H9 (cell line): ENCODE measurements around the gene HIC1. TPM values are rescaled to one million over a fixed set of nuclear protein-coding genes. Genes with fewer than 3 reads are reported as not detected.
A peak's percentile ranks its signal among the peaks of the same experiment; 100 is the strongest.

Experiments used
- DNase-seq: peaks from one replicate; pipeline ENCODE4 v3.0.0-alpha.2; 2017
- H2AFZ ChIP-seq: one replicate; pipeline ENCODE4 v1.6.1; 2013; ENCODE audit warnings: mild to moderate bottlenecking, low read length, control low read depth, moderate library complexity
- H2AK5ac ChIP-seq: 2 replicates; pipeline ENCODE4 v1.6.1; 2013; ENCODE audit warnings: low read length, control low read depth, mixed read lengths; ENCODE audit not compliant: insufficient read length
- H2BK120ac ChIP-seq: one replicate; pipeline ENCODE4 v1.6.1; 2013; ENCODE audit warnings: low read depth, mild to moderate bottlenecking, low read length, control low read depth, inconsistent platforms; ENCODE audit not compliant: poor library complexity, severe bottlenecking
- H2BK12ac ChIP-seq: 2 replicates; pipeline ENCODE4 v1.6.1; 2013; ENCODE audit warnings: low read length, control low read depth, mixed read lengths, low read depth; ENCODE audit not compliant: insufficient read length
- H2BK15ac ChIP-seq: 2 replicates; pipeline ENCODE4 v1.6.1; 2013; ENCODE audit warnings: low read depth, low read length, control low read depth
- H2BK20ac ChIP-seq: one replicate; pipeline ENCODE4 v1.6.1; 2013; ENCODE audit warnings: low read depth, mild to moderate bottlenecking, low read length, control low read depth, inconsistent platforms; ENCODE audit not compliant: poor library complexity, severe bottlenecking
- H2BK5ac ChIP-seq: 2 replicates; pipeline ENCODE4 v1.6.1; 2013; ENCODE audit warnings: low read length, control low read depth, mixed read lengths; ENCODE audit not compliant: insufficient read length
- H3K14ac ChIP-seq: 2 replicates; pipeline ENCODE4 v1.6.1; 2013; ENCODE audit warnings: low read length, control low read depth; ENCODE audit not compliant: insufficient read depth
- H3K18ac ChIP-seq: 2 replicates; pipeline ENCODE4 v1.6.1; 2013; ENCODE audit warnings: low read depth, mild to moderate bottlenecking, mixed read lengths, low read length, control low read depth; ENCODE audit not compliant: insufficient read length
- H3K23ac ChIP-seq: 2 replicates; pipeline ENCODE4 v1.6.1; 2013; ENCODE audit warnings: low read length, control low read depth, mixed read lengths, low read depth; ENCODE audit not compliant: insufficient read length
- H3K23me2 ChIP-seq: 2 replicates; pipeline ENCODE4 v1.6.1; 2013; ENCODE audit warnings: low read depth, mild to moderate bottlenecking, mixed read lengths, low read length, control low read depth; ENCODE audit not compliant: insufficient read length, poor library complexity, severe bottlenecking
- H3K27ac ChIP-seq: 2 replicates; pipeline ENCODE4 v1.5.1; 2013; ENCODE audit warnings: low read length, control low read depth, mixed read lengths, low read depth; ENCODE audit not compliant: insufficient read length
- H3K27me3 ChIP-seq: 2 replicates; pipeline ENCODE4 v1.6.1; 2013; ENCODE audit warnings: low read length, control low read depth, inconsistent platforms; ENCODE audit not compliant: insufficient read depth
- H3K4ac ChIP-seq: 2 replicates; pipeline ENCODE4 v1.6.1; 2013; ENCODE audit warnings: low read depth, mild to moderate bottlenecking, control low read depth, inconsistent platforms, low read length, moderate library complexity
- H3K4me1 ChIP-seq: 2 replicates; pipeline ENCODE4 v1.6.1; 2013; ENCODE audit warnings: low read length, control low read depth, inconsistent platforms; ENCODE audit not compliant: insufficient read depth
- H3K4me2 ChIP-seq: 2 replicates; pipeline ENCODE4 v1.6.1; 2013; ENCODE audit warnings: low read length, control low read depth, mixed read lengths; ENCODE audit not compliant: insufficient read length, insufficient read depth
- H3K56ac ChIP-seq: 2 replicates; pipeline ENCODE4 v1.6.1; 2013; ENCODE audit warnings: low read depth, mild to moderate bottlenecking, mixed read lengths, low read length, control low read depth; ENCODE audit not compliant: insufficient read length
- H3K79me1 ChIP-seq: 2 replicates; pipeline ENCODE4 v1.6.1; 2013; ENCODE audit warnings: low read depth, mild to moderate bottlenecking, moderate library complexity, low read length, control low read depth, inconsistent platforms; ENCODE audit not compliant: insufficient read depth, poor library complexity, severe bottlenecking
- H3K79me2 ChIP-seq: 2 replicates; pipeline ENCODE4 v1.6.1; 2013; ENCODE audit warnings: low read length, control low read depth, inconsistent platforms; ENCODE audit not compliant: insufficient read depth
- H3K9ac ChIP-seq: 2 replicates; pipeline ENCODE4 v1.6.1; 2013; ENCODE audit warnings: low read length, control low read depth, mixed read lengths; ENCODE audit not compliant: insufficient read length; ENCODE audit errors: extremely low read depth
- H3K9me3 ChIP-seq: one replicate; pipeline ENCODE4 v1.6.1; 2013; ENCODE audit warnings: low read depth, low read length, inconsistent platforms; ENCODE audit not compliant: control insufficient read depth
- H3T11ph ChIP-seq: one replicate; pipeline ENCODE4 v1.6.1; 2013; ENCODE audit warnings: mild to moderate bottlenecking, low read length, control low read depth, inconsistent platforms
- H4K20me1 ChIP-seq: one replicate; pipeline ENCODE4 v1.6.1; 2013; ENCODE audit not compliant: control insufficient read depth, insufficient read length, insufficient read depth
- H4K5ac ChIP-seq: 2 replicates; pipeline ENCODE4 v1.6.1; 2013; ENCODE audit warnings: low read depth, mild to moderate bottlenecking, mixed read lengths, low read length, control low read depth; ENCODE audit not compliant: insufficient read length
- H4K8ac ChIP-seq: replicated peaks from 2 replicates; pipeline ENCODE4 v1.6.1; 2013; ENCODE audit warnings: low read length, control low read depth, mixed read lengths, low read depth; ENCODE audit not compliant: insufficient read length
- H4K91ac ChIP-seq: 2 replicates; pipeline ENCODE4 v1.6.1; 2013; ENCODE audit warnings: low read depth, mild to moderate bottlenecking, moderate library complexity, mixed read lengths, low read length, control low read depth; ENCODE audit not compliant: insufficient read length
- H3K27ac Mint-ChIP-seq, 3 experiments: 2 replicates in 2 of 3; 3 replicates in 1 of 3; pipeline ENCODE4 v1.8.0; 2020 to 2021; ENCODE audit warnings: mixed read lengths in 3 of 3, mild to moderate bottlenecking in 1 of 3, moderate library complexity in 1 of 3
- H3K27me3 Mint-ChIP-seq: 2 replicates; pipeline ENCODE4 v1.8.0; 2021; ENCODE audit warnings: low read depth, mild to moderate bottlenecking, moderate library complexity, mixed read lengths
- H3K36me3 Mint-ChIP-seq, 3 experiments: 2 replicates in 2 of 3; 3 replicates in 1 of 3; pipeline ENCODE4 v1.8.0; 2020 to 2021; ENCODE audit warnings: low read depth in 3 of 3, mixed read lengths in 3 of 3; ENCODE audit not compliant: insufficient read depth in 1 of 3
- H3K4me1 Mint-ChIP-seq, 2 experiments: 2 replicates each; pipeline ENCODE4 v1.8.0; 2020; ENCODE audit warnings: mixed read lengths in 2 of 2
- H3K4me3 Mint-ChIP-seq, 2 experiments: 2 replicates in 1 of 2; 3 replicates in 1 of 2; pipeline ENCODE4 v1.8.0; 2020 to 2021; ENCODE audit warnings: mild to moderate bottlenecking in 2 of 2, mixed read lengths in 2 of 2, moderate library complexity in 1 of 2
- H3K9me3 Mint-ChIP-seq, 2 experiments: 2 replicates in 1 of 2; 3 replicates in 1 of 2; pipeline ENCODE4 v1.8.0; 2020; ENCODE audit warnings: mild to moderate bottlenecking in 2 of 2, mixed read lengths in 2 of 2, moderate library complexity in 1 of 2
- CTCF ChIP-seq: fragments of 200-600 bp; sonication (generic); conservative IDR thresholded peaks from 3 replicates; pipeline ENCODE4 v1.8.0; 2021; ENCODE audit warnings: antibody characterized with exemption, mild to moderate bottlenecking
- WGBS: extraction: QIAGEN DNeasy Blood & Tissue Kit; methylation state at CpG from one replicate; pipeline ENCODE4 v1.1.7; 2013; ENCODE audit warnings: missing lambda C conversion rate, low lambda C conversion rate, mixed read lengths; ENCODE audit not compliant: insufficient read length; ENCODE audit errors: extremely low coverage; 5-methylcytosine and 5-hydroxymethylcytosine counted together
- total RNA-seq: library from RNA; stranded (reverse); gene quantifications from 2 replicates; pipeline ENCODE4 v1.2.1, GENCODE V29; 2021

Gene HIC1
- total RNA-seq, 1 experiment from 2014 or later = 1.8 TPM

- H2BK15ac ChIP-seq = no peak overlapping the region
- no peak overlapping the region for H2AK5ac ChIP-seq
- H4K5ac ChIP-seq = no peak overlapping the region
- H2BK12ac ChIP-seq = no peak overlapping the region
- WGBS = no CpG with 5 or more reads among the region's 16 CpGs
- no peaks in the 10 kb centered on the region for H3K79me2 ChIP-seq
- peaks cover 5% of the 10 kb centered on the region; the same call in 1 of the 2 replicates for H3K4me1 ChIP-seq
- H3K14ac ChIP-seq = no peak overlapping the region
- Mint-ChIP-seq H3K36me3 (peaks cover under 1 to 41% (median 23%) of the 10 kb centered on the region in 3 experiments), H3K4me1 (peaks cover 38 to 55% of the 10 kb centered on the region in 2 experiments), H3K27me3 (peaks cover 23% of the 10 kb centered on the region), H3K9me3 (no peaks in the 10 kb centered on the region), H3K27ac (peak overlapping the region in 1 of 3 experiments; percentile 14; a peak in 1 of 7 replicates), H3K4me3 (no peak overlapping the region)
- no peak overlapping the region for H4K8ac ChIP-seq
- no peak overlapping the region for H3K4ac ChIP-seq
- no peak overlapping the region for H3K23ac ChIP-seq
- H3K79me1 ChIP-seq = no peaks in the 10 kb centered on the region
- TF ChIP-seq CTCF = no peak
- no peak overlapping the region for H3T11ph ChIP-seq
- no peak overlapping the region for H2BK20ac ChIP-seq
- H3K23me2 ChIP-seq = peaks cover 3% of the 10 kb centered on the region
- no peak overlapping the region for H3K18ac ChIP-seq
- no peaks in the 10 kb centered on the region for H3K9me3 ChIP-seq
- H3K4me2 ChIP-seq = no peak overlapping the region
- no peak overlapping the region for H4K91ac ChIP-seq
- H3K27me3 ChIP-seq = peaks cover 3% of the 10 kb centered on the region; the same call in 1 of the 2 replicates
- peaks cover 2% of the 10 kb centered on the region for H4K20me1 ChIP-seq
- no peak overlapping the region for H2BK5ac ChIP-seq
- H3K27ac ChIP-seq = no peak overlapping the region
- DNase-seq = no peak
- no peak overlapping the region for H3K56ac ChIP-seq
- H3K9ac ChIP-seq = no peak overlapping the region
- H2BK120ac ChIP-seq = no peak overlapping the region
- H2AFZ ChIP-seq = no peak overlapping the region
These were observed 8.6 kb downstream of the HIC1 start for GRCh38 chr17:2063261-2064146.
